CD4-positive, alpha-beta T cell treated with Interleukin-21 for 1 hour (primary cell): ENCODE data around the gene TRIM33.
A peak's percentile ranks its signal among the peaks of the same experiment; 100 is the strongest.
"Not testable (repeated sequence)": the region's sequence is repeated elsewhere in the genome, so short reads cannot be mapped to it uniquely, and the experiment has no call there.

Experiments used
- DNase-seq: peaks from one replicate; pipeline ENCODE4 v3.0.0-alpha.2; 2020

TRIM33 gene

DNA sequence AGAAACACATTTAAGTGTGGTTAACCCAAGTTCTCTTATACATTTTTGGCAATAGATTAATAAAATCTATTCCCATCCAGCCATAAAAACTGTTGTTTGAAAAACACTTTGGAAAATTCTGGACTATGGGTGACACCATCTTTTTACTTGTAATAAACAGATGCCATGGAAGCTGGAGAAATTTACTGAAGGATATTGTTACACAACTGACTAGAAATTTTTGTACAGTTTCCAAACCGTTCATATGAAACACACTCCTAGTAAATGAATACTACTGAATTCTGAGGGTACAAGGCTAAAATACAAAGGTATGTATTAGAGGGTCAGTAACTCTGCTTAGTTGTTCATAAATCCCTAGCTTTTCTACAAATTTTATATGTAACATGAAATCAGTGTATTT, 48.7 kb downstream of the TRIM33 start:
- DNase-seq: no peak

DNA sequence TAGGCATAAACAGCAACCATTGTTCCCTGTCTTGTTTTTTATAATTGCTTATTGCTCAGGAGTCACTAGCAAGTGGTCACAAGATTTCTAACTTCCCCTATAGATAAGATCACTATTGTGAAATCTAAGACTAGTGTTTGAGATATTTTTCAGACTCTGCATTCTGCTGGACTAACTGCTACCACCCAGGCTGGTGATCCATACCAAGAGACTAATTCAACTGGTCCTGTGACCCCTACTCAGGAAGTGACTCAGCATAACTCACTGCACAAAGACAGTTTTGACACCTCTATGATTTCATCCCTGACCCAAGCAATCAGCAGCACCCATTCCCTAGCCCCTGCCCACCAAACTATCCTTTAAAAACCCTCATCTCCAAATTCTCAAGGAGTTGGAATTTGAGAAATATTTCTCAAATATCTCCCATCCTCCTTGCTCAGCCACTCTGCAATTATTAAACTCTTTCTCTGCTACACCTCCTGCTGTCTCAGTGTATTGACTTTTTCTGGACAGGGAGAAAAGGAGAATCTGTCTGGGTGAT, 52.7 kb downstream of the TRIM33 start:
- DNase-seq: no peak

DNA sequence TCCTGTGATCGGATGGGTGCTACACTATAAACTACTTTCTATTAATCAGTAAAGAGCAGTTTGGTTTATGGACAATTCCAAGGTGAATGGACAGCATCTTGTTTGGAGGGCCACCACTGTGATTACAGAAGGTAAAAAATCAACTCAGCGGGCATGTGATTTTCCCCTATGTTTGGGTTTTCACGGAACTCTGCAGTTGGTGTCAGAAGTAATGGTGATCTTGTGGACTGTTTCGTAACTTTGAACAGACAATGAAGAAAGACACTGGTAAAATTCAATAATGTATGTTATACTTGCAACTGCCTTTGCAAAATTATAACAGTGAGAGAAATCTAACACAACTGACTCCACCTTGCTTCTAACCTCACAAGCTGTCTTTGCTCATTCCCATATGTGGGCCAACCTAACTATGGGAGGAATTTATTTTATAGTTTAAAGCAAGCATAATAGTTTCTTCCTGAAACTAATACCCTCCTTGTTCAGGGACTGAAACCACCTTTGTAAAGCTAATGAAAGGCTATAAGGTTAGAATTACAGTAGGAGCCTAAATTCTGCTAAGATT, 53.2 kb downstream of the TRIM33 start:
- no peak for DNase-seq

DNA sequence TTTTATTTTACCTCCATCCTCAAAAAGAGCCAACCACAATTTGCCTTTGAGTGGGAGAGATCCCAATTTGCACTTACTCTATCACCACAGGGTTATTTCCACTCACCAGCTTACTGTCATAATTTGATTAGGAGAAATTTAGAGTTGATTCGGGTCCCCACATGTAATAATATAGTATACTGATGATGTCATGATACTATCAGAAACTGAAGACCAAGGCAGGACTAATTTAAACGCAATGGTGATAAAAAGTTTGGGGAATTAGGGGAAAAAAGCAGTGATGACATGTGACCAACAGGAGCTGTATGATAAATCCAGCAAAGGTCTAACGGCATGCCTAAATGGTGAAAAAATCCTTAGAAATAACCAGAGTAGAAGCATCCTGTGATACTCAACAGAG, 54.4 kb downstream of the TRIM33 start:
- DNase-seq: no peak

DNA sequence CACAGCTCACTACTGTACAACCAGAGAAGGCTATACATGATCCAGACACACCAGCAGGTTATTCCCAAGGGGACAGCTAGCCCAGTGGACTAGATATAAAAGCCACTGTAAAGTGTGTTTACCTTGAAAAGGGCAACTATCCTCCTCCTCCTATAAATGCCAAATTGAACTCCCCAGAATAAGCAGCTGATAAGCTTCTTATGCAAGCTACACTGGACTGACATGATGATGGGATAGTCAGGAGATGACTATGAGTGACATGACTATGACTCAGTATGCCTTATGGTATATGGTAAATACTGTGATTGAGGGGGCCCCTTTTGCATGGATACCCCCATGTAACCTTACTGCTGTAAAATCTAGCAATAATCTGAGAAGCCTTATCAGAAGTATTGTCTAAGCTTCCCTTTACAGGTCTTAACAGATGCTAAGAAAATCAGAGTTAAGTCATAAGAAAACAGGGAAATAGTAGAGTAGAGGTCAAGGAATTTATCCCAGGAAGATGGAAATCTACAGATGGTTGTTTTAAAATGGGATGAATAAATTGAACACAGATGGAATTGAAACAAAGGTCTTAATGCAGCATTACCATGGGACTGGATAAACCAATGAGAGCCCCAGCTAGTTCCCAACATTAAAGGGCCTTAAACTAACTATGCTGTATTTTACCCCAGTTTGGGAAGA, 55.8 kb downstream of the TRIM33 start:
- no peak for DNase-seq

DNA sequence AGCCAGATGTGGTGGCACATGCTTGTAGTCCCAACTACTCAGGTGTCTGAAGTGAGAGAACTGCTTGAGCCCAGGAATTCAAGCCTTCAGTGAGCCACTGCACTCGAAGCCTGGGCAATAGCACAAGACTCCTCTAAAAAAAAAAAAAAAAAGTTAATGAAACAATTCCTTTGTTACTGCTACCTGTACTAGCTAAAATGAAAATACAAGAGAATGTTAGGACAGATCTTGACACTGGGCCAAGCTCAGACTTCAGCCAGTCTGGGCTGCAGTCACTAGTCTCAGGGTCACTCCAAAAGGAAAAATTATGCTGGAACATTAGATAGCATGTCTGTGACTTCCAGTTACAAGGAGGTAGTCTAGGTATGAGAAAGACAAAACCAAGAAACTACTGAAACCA, 56.5 kb downstream of the TRIM33 start:
- no peak for DNase-seq

DNA sequence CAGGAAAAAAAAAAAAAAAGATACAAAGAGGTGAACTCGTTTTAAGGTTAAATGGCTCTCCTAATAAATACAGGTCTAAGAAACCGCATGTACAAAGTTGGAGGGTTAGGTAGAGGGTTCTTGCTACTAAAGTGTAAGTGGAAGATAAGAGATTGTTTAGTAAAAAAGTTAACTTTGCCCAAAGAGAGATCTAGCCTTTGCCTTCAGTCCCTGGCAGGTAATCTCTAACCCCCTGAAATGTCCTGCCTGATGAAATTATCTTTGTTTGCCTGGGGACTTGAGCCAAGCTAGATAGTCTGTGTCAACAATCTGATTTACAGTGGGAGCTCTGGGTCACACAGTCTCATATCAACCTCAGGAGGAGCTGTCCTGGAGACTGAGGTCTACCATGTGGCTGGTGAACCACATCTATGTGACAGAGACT, 57.6 kb downstream of the TRIM33 start:
- DNase-seq: no peak

DNA sequence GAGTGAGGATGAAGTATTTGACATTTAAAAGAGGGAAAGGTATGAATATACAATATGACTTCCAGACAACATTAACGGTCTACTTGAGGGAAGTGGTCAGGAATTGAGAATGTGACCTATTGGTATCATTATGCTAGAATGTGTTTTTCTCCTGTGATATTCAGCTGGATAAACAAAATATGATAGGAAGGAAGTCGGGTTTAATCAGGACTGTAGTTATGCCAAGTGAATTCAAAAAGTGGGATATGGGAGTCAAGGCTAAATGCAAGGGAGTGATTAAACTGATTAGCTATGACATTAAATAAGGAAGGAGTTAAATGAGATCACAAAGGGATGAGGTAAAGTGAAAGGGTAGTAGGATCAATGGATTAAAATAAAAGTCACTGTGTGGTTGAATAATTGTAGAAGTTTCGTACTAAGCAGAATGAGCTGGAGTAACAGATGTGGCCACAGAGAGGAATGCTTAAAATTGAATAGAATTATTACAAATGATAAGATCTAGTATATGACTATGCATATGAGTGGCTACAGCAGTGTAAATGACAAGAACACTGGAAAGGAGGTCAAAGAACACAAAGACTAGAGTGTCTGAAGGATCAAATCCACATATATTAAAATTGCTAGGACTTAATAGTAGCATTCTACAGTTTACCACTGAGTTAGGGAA, 62.5 kb downstream of the TRIM33 start:
- no peak for DNase-seq

DNA sequence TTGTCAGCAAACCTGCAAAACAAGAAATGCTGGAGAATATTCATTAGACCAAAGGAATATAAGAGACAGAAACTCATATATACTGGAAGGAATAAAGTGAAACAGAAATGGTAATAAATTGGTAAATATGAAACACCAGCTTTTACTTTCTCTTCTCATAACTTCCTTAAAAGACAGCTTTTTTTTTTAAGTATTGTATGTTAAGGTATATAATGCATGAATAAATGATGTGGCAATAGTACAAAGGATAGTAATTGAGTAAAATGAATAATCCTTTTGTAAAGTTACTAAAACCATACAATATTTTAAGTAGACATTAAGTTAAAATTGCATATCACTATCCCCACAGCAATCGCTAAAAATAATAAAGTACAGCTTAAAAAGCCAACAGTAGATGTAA, 64.8 kb downstream of the TRIM33 start:
- no peak for DNase-seq

DNA sequence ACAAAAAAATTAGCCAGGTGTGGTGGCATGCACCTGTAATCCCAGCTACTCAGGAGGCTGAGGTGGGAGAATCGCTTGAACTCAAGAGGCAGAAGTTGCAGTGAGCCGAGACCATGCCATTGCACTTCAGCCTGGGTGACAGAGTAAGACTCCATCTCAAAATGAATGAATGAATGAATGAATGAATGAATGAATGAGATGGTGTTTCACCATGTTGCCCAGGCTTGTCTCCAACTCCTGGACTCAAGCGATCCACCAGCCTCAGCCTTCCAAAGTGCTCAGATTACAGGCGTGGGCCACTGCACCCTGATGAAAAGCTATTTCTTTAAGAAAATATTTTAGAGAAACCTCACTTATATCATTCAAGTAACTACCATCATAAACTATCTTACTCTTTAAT, 67.8 kb downstream of the TRIM33 start:
- DNase-seq: not testable (repeated sequence)

DNA sequence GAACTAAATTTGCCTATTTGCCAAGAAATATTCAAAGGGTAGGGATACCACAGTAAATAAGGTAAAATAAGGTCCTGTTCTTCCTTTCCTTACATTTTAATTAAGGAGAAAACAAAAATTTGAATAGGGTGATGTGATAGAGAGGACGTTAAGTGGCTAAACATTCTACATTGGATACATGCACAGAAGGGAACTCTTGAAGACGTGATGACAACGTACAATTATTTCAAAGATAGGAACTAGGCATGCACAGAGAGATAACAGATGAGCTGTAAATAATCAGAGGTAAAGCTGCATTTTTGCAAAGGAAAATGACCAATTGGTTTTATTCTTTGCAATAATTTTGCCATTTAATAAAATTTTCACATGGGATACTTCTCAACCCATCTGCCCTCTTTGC, 69.7 kb downstream of the TRIM33 start:
- DNase-seq: no peak

DNA sequence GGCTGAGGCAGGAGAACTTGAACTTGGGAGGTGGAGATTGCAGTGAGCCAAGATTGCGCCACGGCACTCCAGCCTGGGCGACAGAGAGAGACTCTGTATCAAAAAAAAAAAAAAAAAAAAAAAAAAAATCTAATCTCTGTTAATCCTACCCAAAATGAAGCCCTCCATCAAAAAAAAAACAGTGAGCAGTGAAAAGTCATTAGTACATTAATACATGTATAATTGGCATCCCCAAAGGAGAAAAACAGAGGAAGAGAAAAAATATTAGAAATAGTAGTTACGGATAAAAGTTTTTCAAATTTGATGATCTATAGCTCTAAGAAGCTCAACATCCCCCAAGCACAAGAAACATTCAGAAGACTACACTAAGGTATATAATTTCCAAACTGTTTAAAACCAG, 71.6 kb downstream of the TRIM33 start:
- DNase-seq: no peak

DNA sequence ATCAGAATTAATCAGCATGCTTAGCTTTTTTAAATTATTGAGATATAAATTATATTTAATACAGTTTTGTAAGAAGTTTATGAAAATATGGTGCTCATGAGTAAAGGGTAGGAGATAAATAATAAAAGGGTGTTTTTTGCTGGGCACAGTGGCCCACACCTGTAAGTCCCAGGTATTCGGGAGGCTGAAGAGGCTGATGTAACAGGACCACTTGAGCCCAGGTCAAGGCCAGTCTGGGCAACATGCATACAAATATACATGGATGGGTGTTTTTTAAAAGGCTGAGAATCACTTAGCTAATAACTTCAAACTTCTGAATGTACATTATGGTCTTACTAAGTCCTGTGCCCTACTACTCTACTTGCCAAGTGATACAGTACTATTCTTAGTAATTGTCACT, 73.2 kb downstream of the TRIM33 start:
- DNase-seq: no peak

DNA sequence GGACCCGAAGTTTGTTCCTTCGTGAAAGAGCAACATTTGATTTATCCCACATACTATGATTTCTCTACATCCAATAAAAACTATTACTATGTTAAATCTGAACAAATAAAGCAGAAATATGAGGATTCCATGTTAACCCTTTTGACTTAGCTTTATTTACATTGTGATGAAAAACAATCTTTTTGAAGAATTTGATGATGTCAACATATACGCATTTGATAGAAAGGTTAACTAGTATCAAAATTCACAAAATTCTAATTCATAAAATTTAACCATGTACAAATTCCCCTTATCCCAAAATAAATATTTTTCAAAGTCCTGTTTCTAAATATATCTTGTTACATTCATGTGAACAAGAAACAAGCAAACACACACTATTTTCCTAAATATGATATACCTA, 74.2 kb downstream of the TRIM33 start:
- DNase-seq: no peak

DNA sequence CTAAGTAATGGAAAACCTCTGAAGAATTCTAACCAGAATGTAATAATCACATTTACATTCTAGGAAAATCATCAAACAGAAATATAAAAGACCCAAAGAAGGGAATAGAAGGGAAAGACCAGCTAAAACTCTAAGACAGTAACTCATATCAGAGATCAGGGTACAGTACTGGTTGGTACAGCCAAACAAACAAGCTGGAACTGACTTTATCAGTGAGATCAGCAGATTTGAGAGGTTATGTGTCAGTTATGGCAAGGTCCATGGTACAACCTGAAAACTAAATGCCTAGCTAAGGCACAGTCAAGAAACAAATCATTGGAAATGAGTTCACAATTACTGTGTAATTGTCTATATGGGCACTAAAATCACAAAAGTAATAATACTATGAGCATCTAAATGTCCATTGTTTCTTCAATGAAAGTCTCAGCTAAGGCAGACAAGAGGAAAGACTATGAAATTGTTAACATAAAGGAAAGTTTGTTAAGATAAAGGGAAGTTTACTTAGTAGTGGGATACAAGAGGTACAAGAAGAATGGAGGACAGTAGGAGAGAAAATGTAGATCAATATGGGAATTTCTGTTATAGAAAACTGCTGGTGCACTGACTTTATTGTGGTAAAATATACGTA, 75.8 kb downstream of the TRIM33 start:
- DNase-seq: no peak

DNA sequence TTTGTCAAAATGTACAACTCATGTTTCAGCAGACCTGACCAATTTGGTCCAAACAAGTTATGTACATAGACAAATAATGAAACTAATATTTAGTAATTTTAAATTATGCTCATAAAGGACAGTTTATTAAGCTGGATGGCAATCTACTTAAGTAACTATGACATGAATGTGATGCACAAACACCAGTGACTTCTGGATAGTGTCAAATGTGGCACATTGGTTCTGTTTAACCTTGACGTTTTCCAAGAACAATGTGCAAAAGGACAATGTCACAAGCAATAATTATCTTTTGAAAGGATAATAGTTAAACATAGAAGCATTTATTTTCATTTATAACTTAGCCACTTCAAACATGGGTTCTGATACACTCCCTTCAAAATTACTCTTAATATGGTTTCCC, 80.0 kb downstream of the TRIM33 start:
- DNase-seq: no peak

DNA sequence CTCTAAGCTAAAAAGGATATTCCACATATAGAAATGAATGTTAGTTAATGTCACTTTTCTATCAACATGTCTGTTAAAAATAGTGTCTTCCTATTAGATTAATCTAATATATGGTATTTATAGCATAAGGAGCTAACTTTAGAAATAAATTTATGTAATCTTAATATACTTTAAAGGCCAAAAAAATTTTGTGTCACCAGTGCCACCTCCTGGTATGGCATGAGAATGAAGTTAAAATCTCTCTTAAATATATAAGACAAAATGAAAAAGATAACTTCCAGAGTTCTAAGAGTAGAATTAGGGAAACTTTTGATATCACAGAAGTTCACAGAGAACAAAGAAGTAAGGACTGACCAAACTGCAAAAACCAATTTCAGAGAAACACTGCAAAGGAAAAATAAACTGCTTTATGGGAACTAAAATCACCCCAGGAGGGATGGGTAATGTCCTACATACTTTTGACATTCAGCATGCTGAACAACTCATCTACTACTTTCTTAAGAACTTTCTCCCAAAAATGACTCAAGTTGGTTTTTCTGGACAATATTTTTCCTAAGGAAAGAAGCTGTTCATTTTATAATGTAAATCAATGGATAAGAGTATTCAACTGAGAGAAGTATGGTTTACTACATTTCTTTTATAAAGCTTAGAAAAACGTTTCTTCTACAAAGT, 82.8 kb downstream of the TRIM33 start:
- peak; percentile 36 for DNase-seq

DNA sequence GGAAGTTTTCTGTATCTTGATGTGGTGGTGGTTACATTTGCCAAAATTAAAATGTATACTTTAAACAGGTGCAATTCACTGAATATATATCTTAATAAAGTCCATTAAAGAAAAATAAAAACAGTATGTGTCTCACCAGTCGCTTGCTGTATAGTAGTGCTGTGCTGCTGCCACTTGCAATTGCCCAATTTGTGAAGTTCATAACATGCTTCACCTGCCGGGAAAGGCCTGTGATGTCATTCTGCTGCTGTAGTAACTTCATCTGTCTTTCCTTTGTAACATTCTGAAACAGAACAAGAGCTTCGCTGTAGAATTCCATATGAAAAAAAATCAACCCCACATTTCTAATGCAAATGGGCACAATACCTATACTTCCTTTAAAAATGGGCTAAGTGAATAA, 83.4 kb downstream of the TRIM33 start:
- no peak for DNase-seq

DNA sequence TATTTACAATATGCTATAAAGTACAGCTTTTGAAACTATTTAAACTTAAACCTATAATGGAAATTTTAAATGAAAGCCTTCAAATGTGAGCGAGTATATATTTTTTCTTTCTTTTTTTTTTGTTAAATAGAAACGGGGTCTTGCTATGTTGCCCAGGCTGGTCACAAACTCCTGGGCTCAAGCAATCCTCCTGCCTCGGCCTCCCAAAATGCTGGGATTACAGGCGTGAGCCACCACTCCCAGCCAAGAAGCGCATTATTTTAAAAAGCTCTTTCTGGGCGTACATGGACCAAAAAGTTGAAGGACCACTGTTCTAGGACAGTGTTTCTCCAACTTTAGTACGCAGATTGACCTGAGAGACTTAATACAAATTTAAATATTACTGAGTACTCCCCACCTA, 87.5 kb downstream of the TRIM33 start:
- no peak for DNase-seq

DNA sequence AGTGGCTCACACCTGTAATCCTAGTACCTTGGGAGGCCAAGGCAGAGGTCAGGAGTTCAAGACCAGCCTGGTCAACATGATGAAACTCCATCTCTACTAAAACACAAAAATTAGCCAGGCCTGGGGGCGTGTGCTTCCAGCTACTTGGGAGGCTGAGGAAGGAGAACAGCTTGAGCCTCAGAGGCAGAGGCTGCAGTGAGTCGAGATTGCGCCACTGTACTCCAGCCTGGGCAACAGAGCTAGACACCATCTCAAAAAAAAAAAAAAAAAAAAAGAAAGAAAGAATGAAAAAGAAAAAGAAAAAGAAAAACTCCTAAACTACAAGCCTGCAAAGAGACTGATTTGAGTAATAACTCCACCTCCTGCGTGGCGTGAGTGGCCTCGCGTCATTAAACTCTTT, 92.1 kb downstream of the TRIM33 start:
- DNase-seq: not testable (repeated sequence)

DNA sequence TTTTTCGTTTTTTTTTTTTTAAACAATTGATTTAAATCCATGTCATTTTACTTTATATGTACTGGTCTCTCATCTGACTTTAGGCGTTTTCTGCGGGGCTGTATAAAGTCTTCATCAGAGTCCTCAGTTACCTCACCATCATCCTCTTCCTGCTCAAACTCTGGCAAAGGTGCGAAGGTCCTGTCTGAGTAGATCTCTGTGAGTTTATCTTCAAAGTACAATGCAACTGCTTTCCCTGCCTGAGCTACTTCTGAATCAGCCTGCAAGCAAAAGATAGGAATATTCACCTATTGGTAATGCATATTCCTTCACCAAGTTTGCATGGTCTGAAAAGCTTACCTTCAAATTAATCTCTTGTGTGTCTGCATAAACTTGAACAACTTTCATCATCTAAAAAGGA, 113.4 kb downstream of the TRIM33 start:
- DNase-seq: no peak

DNA sequence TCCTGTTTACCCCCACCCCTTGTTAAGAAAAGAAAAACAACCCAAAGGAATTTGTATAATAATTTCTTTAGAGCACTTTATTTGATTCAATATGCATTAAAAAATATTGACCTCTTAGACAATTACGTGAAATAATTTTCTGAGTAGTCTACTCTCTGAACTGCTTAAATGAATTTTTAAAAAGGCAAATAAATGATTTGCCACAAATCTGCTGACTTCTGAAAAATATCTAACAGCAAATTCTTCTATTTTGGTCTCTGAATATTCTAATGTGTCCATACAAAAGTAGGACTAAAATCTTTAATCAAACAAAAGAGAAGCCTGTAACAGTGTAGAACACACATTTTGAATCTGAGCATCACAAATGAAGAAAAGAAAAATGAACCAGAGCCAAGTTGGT, 115.1 kb downstream of the TRIM33 start:
- DNase-seq: no peak

DNA sequence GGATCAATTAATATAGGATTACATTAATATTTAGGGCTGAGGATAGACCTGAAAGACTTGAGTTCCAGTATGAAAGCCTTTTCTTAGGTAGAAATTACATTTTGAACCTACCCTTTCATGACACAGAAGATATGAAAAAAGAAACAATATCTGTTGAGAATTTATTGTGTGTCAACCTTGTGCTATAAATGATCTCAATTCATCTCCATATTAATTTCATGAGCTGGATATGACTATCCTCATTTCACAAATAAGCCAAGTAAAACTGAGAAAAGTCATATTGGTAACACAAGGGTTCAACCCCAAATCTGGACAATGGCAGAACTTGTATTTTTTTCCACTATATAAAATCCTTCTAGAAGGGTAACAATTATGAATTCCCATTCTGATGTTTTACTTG, 120.0 kb downstream of the TRIM33 start:
- no peak for DNase-seq
